ENCODE measurements around the gene ADH1A. TPM values are rescaled to one million over a fixed set of nuclear protein-coding genes. Genes with fewer than 3 reads are reported as not detected.
"Not testable (repeated sequence)": the region's sequence is repeated elsewhere in the genome, so short reads cannot be mapped to it uniquely, and the experiment has no call there.

Gene ADH1A
- not detected for total RNA-seq

DNA sequence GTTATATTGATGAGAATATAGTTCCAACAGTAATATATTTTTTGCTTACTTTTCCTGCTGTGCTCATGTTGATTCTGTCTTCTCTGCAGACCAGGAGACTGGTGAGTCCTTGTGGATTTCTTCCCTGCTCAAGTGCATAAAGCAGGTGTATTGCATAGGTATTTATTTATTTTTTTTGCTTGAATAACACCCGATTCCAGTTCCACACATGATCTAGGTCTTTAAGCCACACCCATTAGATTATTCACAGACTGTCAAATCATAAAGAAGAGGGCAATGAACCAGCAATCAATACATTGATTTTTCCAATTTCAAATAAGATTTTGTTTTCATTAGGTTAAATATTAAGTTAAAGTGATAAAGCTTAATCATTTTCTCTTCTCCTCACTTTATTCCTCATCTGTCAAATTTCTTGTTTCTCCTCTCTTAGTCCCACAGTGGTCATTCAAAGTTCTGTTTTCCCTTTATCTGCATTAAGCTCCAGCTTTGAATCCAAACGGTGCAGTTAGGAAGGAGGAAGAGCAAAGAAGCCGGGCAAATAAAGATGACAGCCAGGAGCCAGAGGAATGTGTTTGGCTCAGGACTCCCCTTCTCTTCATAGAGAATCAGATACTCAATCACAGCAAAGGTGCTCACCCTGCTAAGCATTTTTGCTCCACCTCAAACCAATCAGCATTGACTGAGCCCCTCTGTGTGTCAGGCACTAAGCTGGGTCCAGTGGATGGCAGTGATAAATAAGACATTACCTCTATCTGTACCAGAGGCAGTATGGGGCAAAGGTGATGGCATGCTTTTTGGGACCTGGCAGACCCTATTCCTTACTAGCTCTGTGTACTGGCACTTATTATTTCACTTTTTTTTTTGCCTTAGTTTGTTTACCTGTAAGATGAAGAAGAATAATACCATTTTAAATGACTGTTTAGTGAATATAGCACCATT, at the start of gene ADH1A:
TSS of gene ADH1A (minus strand) at position 138 of the 939 bp plus-strand sequence. CDS start at position 67, 71 bp downstream.
- DNase-seq (ENCODE audit: low spot score in 2 of 2) (no peak), FAIRE-seq (no peak)

DNA sequence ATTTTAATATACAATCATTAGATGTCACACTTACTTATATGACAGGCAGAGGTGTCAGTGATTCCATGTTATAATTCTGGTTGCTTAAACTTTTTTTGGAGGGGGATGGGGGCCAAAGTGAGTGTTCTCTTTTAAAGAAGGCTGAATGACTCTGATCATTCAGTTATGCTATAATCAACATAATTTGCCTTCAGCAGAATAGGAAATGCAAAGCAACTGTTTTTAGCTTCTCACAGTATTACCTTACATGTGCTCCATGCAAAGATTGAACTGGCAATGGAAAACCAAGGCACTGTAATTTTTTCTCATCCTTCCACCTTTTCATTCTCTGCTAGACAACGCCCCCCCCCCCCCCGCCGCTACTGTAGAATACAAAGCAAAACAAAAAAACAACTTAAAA, 48.4 kb upstream of the ADH1A start:
- no peak for DNase-seq (ENCODE audit: low spot score in 2 of 2)
- FAIRE-seq = no peak

GRCh38 chr4:99336553-99336952, 45.8 kb upstream of the ADH1A start:
- DNase-seq (ENCODE audit: low spot score in 2 of 2) = no peak
- FAIRE-seq = no peak

DNA sequence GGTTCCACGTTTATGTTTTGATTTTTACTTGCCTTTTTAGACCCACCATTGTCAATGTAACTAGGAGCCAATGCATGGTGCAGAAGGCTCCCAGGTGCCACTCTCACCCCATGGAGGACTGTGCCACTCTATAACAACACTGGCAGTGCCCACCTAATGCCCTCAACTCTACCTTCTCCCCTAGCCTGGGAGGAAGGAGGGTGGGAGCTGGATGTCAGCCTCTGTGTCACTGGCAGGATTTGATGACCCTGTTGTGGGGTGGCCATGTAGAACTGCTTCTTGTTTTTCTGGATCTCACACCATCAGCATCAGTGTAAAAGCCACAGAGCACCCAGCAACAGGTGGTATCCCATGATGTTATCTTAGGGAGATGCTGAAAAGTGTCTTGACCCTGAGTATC, 44.1 kb upstream of the ADH1A start:
- no peak for FAIRE-seq
- DNase-seq (ENCODE audit: low spot score in 2 of 2) = no peak

DNA sequence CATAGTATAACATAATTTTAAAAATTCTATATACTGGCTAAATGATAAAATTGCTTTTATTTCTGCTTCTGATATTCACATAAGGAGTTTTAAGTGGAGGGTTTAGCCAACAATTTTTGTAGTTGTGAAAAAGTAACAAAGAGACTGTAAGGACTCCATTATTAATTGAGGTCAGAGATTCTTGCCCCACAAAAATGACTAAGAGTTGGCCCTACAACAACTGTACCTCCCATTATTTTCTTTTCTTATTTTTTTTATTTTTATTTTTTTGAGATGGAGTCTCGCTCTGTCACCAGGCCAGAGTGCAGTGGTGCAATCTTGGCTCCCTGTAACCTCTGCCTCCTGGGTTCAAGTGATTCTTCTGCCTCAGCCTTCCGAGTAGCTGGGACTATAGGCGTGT, 39.9 kb upstream of the ADH1A start:
- no peak for FAIRE-seq
- DNase-seq (ENCODE audit: low spot score in 2 of 2) = no peak

DNA sequence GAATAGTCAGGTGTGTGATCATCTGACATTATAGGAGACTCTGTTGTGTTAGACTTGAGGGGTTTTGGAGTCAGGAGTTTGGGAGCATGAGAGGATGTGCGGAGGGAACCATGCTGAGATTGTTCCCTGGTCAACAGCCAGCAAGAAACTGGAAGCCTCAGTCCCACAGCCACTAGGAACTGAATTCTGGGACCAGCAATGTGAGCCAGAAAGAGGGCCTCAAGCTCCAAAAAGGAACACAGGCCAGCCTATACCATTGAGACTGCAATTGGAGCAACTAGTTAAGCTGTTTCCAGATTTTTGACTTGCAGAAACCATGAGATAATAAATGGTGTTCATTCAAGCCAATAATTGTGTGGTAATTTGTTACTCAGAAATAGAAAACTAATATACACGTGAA, 39.1 kb upstream of the ADH1A start:
- FAIRE-seq = no peak
- no peak for DNase-seq (ENCODE audit: low spot score in 2 of 2)

- FAIRE-seq (no peak), DNase-seq (ENCODE audit: low spot score in 2 of 2) (peak in 1 of 2 donors; percentile 11)
Observed at GRCh38 chr4:99324979-99325378, 34.2 kb upstream of the ADH1A start.

- no peak for FAIRE-seq
- DNase-seq (ENCODE audit: low spot score in 2 of 2) = no peak
Observed at GRCh38 chr4:99324361-99324760, 33.6 kb upstream of the ADH1A start.

GRCh38 chr4:99323756-99324155, 33.0 kb upstream of the ADH1A start:
- no peak for DNase-seq (ENCODE audit: low spot score in 2 of 2)
- FAIRE-seq = no peak

- DNase-seq (ENCODE audit: low spot score in 2 of 2) (no peak), FAIRE-seq (no peak)
Observed at GRCh38 chr4:99321241-99322191, 30.7 kb upstream of the ADH1A start, which contains the start of gene ADH1B. Gene ADH1B (minus strand): TSS chr4:99321401. CDS start chr4:99321331, 70 bp downstream.

- DNase-seq (ENCODE audit: low spot score in 2 of 2); FAIRE-seq: not testable (repeated sequence)
Observed at GRCh38 chr4:99317811-99318210, 27.0 kb upstream of the ADH1A start.

DNA sequence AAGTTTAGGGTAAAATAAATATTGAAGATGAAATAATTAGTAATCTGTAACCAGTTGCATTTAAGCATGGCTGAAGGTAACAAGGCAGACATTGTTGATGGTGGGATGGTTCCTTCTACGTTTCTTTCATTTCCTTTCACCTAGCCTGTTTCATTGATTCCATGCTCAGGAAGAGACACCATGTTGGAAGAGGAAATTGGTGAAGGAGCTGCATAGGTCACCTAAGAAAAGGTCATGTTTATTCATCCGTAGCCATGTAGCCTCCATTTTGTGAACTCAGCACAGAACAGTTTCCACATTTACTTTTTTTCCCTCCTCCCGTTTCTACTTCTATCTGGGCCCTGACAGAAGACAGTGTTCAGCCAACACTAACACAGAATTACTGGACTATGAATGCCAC, 26.6 kb upstream of the ADH1A start:
- no peak for DNase-seq (ENCODE audit: low spot score in 2 of 2)
- FAIRE-seq = no peak

DNA sequence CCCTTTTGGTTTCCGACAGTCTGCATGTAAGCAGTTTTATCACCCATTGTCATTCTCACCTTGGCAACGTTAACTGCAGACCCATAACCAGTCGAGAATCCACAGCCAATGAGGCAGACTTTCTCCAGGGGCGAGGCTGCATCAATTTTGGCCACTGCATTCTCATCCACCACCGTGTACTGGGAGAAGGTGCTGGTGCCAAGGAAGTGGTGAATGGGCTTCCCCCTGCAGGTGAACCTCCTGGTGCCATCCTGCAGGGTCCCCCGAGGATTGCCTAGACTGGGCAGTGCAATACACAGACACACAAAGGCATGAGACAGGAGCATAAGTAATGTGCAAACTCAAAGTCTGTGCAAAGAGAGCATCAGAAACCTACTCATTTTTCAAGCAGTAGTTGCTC, 25.1 kb upstream of the ADH1A start:
- DNase-seq (ENCODE audit: low spot score in 2 of 2) (no peak), FAIRE-seq (no peak)

- no peak for FAIRE-seq
Observed at GRCh38 chr4:99314211-99314610, 23.4 kb upstream of the ADH1A start.

GRCh38 chr4:99310389-99310788, 19.6 kb upstream of the ADH1A start:
- FAIRE-seq (no peak), DNase-seq (ENCODE audit: low spot score in 2 of 2) (no peak)

More at GRCh38 chr4:99314211-99314610, 23.4 kb upstream of the ADH1A start:
- DNase-seq (ENCODE audit: low spot score in 2 of 2) = no peak

GRCh38 chr4:99305638-99306400, 15.0 kb upstream of the ADH1A start:
- DNase-seq (ENCODE audit: low spot score in 2 of 2) (no peak), FAIRE-seq (no peak)

- FAIRE-seq = no peak
- DNase-seq (ENCODE audit: low spot score in 2 of 2) = no peak
Observed at GRCh38 chr4:99301376-99302164, 10.8 kb upstream of the ADH1A start.

- FAIRE-seq = no peak
Observed at GRCh38 chr4:99300934-99301333, 10.1 kb upstream of the ADH1A start.

GRCh38 chr4:99293357-99293756, 2.6 kb upstream of the ADH1A start:
- no peak for DNase-seq (ENCODE audit: low spot score in 2 of 2)
- FAIRE-seq = no peak

More at GRCh38 chr4:99300934-99301333, 10.1 kb upstream of the ADH1A start:
- peak in 1 of 2 donors; percentile 3 for DNase-seq (ENCODE audit: low spot score in 2 of 2)

Measured in frontal cortex (tissue), 4 donors.